Panc1 (cell line): ENCODE measurements around the gene RAB15. TPM values are rescaled to one million over a fixed set of nuclear protein-coding genes. Genes with fewer than 3 reads are reported as not detected.

Experiments used
- ATAC-seq: fragments of 200-7000 bp; cut with Tn5 transposase; 2 replicates; pipeline ENCODE4 v1.9.1; 2020; ENCODE audit warnings: mild to moderate bottlenecking, moderate library complexity
- BruUV-seq: library from RNA; stranded (reverse); fragments of 400-500 nt; replicated peaks from 2 replicates; lab custom pipeline; 2021; lab: Mats Ljungman, UMichigan
- CTCF ChIA-PET: fragments of 300-600 bp; sonication (Branson Sonifier 250); formaldehyde crosslinking; loops from one replicate; lab custom pipeline; 2022; ENCODE audit warnings: antibody characterized with exemption; lab: Charles Lee
- POLR2A ChIA-PET: fragments of 300-600 bp; sonication (Branson Sonifier 250); formaldehyde crosslinking; loops from one replicate; lab custom pipeline; 2022; ENCODE audit warnings: antibody characterized with exemption; lab: Charles Lee
- DNase-seq: peaks from one replicate; pipeline ENCODE4 v3.0.0-alpha.2; 2010; ENCODE audit warnings: low read depth, low spot score
- H3K27ac ChIP-seq: 2 replicates; pipeline ENCODE4 v1.5.1; 2011; ENCODE audit warnings: mild to moderate bottlenecking, low read length, inconsistent platforms
- H3K27me3 ChIP-seq: fragments of 200-500 bp; sonication (Bioruptor generic); 2 replicates; pipeline ENCODE4 v1.6.0; 2014; ENCODE audit warnings: low read length, inconsistent platforms; ENCODE audit not compliant: control insufficient read depth, insufficient read depth
- H3K36me3 ChIP-seq: fragments of 200-500 bp; sonication (Bioruptor generic); 2 replicates; pipeline ENCODE4 v1.5.1; 2014; ENCODE audit warnings: inconsistent platforms, mild to moderate bottlenecking, low read length, moderate library complexity; ENCODE audit not compliant: control insufficient read depth, insufficient read depth
- H3K4me1 ChIP-seq: 2 replicates; pipeline ENCODE4 v1.5.1; 2011; ENCODE audit warnings: inconsistent platforms, mild to moderate bottlenecking, low read length, moderate library complexity; ENCODE audit not compliant: control insufficient read depth, insufficient read depth
- H3K4me3 ChIP-seq, 2 experiments: 2 replicates each; pipeline ENCODE4 v1.5.1; 2011 to 2012; ENCODE audit warnings: low read depth in 2 of 2, low read length in 2 of 2, mild to moderate bottlenecking in 2 of 2, inconsistent platforms in 1 of 2, moderate library complexity in 1 of 2
- H3K9me3 ChIP-seq: fragments of 200-500 bp; sonication (Bioruptor generic); 2 replicates; pipeline ENCODE4 v1.5.1; 2014; ENCODE audit warnings: low read depth, mild to moderate bottlenecking, inconsistent platforms, low read length, moderate library complexity; ENCODE audit not compliant: control insufficient read depth, insufficient read depth
- CTCF ChIP-seq: fragments of 450-650 bp; IDR thresholded peaks from 2 replicates; pipeline ENCODE4 v1.5.1; 2017; ENCODE audit warnings: mild to moderate bottlenecking
- POLR2AphosphoS5 ChIP-seq: IDR thresholded peaks from 2 replicates; pipeline ENCODE4 v1.6.1; 2012; ENCODE audit warnings: mild to moderate bottlenecking, low read depth, low read length, moderate library complexity
- SIN3A ChIP-seq: IDR thresholded peaks from 2 replicates; pipeline ENCODE4 v1.6.1; 2012; ENCODE audit warnings: low read depth, mild to moderate bottlenecking, low read length, moderate library complexity, borderline replicate concordance; ENCODE audit not compliant: insufficient read depth
- TCF7L2 ChIP-seq: IDR thresholded peaks from 2 replicates; pipeline ENCODE4 v1.6.1; 2011; ENCODE audit warnings: mild to moderate bottlenecking, low read depth, low read length, inconsistent platforms
- in situ Hi-C: cut with HindIII; loops from 2 replicates; pipeline ENCODE4 v1.10.0; 2016; ENCODE audit warnings: low sequenced_read_pairs, low pct_unique_long_range_greater_than_20kb
- intact Hi-C: fragments of 100-400 bp; cut with micrococcal nuclease; formaldehyde crosslinking; loops from one replicate; pipeline ENCODE4 v1.10.0; 2022; ENCODE audit not compliant: unreplicated experiment
- total RNA-seq: library from RNA; stranded (reverse); gene quantifications from one replicate; pipeline ENCODE4 v1.2.1, GENCODE V29; 2021; ENCODE audit not compliant: unreplicated experiment
- TF ChIP-seq, protein P1 (sequence below), 2 experiments: IDR thresholded peaks; 2 replicates each; pipeline ENCODE4 v1.6.1; 2011 to 2012; ENCODE audit warnings: low read depth in 2 of 2, control low read depth in 1 of 2, low read length in 1 of 2, mild to moderate bottlenecking in 1 of 2, moderate library complexity in 1 of 2; ENCODE audit not compliant: insufficient read depth in 1 of 2

Gene RAB15
- total RNA-seq, 1 experiment from 2014 or later: 6.0 TPM

GRCh38 chr14:65016471-65016870 is 44.3 kb upstream of the RAB15 start:
- H3K9me3 ChIP-seq: no peaks in the 10 kb centered on the region
- no peaks in the 10 kb centered on the region for H3K4me1 ChIP-seq
- H3K36me3 ChIP-seq: no peaks in the 10 kb centered on the region; the same call in 1 of the 2 replicates
- ChIA-PET CTCF (no interaction called here), POLR2A (no interaction called here)
- no TSS peak for BruUV-seq
- no peak for TF ChIP-seq POLR2AphosphoS5
- TF ChIP-seq CTCF: no peak
- TF ChIP-seq, protein P1, sequence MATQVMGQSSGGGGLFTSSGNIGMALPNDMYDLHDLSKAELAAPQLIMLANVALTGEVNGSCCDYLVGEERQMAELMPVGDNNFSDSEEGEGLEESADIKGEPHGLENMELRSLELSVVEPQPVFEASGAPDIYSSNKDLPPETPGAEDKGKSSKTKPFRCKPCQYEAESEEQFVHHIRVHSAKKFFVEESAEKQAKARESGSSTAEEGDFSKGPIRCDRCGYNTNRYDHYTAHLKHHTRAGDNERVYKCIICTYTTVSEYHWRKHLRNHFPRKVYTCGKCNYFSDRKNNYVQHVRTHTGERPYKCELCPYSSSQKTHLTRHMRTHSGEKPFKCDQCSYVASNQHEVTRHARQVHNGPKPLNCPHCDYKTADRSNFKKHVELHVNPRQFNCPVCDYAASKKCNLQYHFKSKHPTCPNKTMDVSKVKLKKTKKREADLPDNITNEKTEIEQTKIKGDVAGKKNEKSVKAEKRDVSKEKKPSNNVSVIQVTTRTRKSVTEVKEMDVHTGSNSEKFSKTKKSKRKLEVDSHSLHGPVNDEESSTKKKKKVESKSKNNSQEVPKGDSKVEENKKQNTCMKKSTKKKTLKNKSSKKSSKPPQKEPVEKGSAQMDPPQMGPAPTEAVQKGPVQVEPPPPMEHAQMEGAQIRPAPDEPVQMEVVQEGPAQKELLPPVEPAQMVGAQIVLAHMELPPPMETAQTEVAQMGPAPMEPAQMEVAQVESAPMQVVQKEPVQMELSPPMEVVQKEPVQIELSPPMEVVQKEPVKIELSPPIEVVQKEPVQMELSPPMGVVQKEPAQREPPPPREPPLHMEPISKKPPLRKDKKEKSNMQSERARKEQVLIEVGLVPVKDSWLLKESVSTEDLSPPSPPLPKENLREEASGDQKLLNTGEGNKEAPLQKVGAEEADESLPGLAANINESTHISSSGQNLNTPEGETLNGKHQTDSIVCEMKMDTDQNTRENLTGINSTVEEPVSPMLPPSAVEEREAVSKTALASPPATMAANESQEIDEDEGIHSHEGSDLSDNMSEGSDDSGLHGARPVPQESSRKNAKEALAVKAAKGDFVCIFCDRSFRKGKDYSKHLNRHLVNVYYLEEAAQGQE (IDR thresholded peaks at IDR 0.05; ENCODE audit: insufficient read depth in 1 of 2, low read depth in 2 of 2, low read length in 1 of 2): no peak
- no peak for TF ChIP-seq TCF7L2
- no peak for TF ChIP-seq SIN3A
- no peak overlapping the region for H3K27ac ChIP-seq
- in situ Hi-C loops (no loop called here), intact Hi-C loops (no loop called here)
- H3K4me3 ChIP-seq: no peak overlapping the region
- ATAC-seq: no peak
- no peaks in the 10 kb centered on the region for H3K27me3 ChIP-seq
- no peak for DNase-seq

- DNase-seq: no peak
- ATAC-seq: no peak
- in situ Hi-C loops (no loop called here), intact Hi-C loops (no loop called here)
- Histone ChIP-seq H3K4me1 (no peaks in the 10 kb centered on the region), H3K27me3 (no peaks in the 10 kb centered on the region), H3K4me3 (no peak overlapping the region), H3K9me3 (no peaks in the 10 kb centered on the region), H3K36me3 (no peaks in the 10 kb centered on the region; the same call in 1 of the 2 replicates), H3K27ac (no peak overlapping the region)
- CTCF ChIA-PET: interaction anchor here (0.6 kb wide), 1 partner anchor 34 kb away, joined by 3 read pairs; no protein-coding TSS in a partner anchor
- TF ChIP-seq CTCF (no peak), SIN3A (no peak), POLR2AphosphoS5 (no peak), TCF7L2 (no peak)
- TF ChIP-seq, protein P1 (IDR thresholded peaks at IDR 0.05; ENCODE audit: insufficient read depth in 1 of 2, low read depth in 2 of 2, low read length in 1 of 2): no peak
- POLR2A ChIA-PET: no interaction called here
- BruUV-seq: no TSS peak
Measured at GRCh38 chr14:65015391-65015790, 43.3 kb upstream of the RAB15 start.
